Thymus (tissue), 11 donors: ENCODE measurements around the gene RAB19. TPM values are rescaled to one million over a fixed set of nuclear protein-coding genes. Genes with fewer than 3 reads are reported as not detected.
"Not testable (repeated sequence)": the region's sequence is repeated elsewhere in the genome, so short reads cannot be mapped to it uniquely, and the experiment has no call there.

Experiments
- DNase-seq, 9 donors: peaks; one replicate each; pipeline ENCODE4 v3.0.0-alpha.2; 2013; ENCODE audit warnings: low spot score in 9 of 9, low read depth in 6 of 9, missing footprints in 1 of 9
- H3K27ac ChIP-seq, 2 donors: one replicate each; pipeline ENCODE4 v1.5.1; 2013; ENCODE audit warnings: control low read depth in 1 of 2, low read depth in 1 of 2, low read length in 1 of 2, mild to moderate bottlenecking in 1 of 2, moderate library complexity in 1 of 2
- H3K27me3 ChIP-seq, 2 donors: one replicate each; pipeline ENCODE4 v1.5.1; 2013; ENCODE audit warnings: low read length in 1 of 2; ENCODE audit not compliant: control insufficient read depth in 2 of 2, insufficient read depth in 1 of 2
- H3K36me3 ChIP-seq, 2 donors: one replicate each; pipeline ENCODE4 v1.5.1; 2013; ENCODE audit warnings: low read length in 1 of 2, mild to moderate bottlenecking in 1 of 2, moderate library complexity in 1 of 2; ENCODE audit not compliant: control insufficient read depth in 2 of 2, insufficient read depth in 2 of 2
- H3K4me1 ChIP-seq, 2 donors: one replicate each; pipeline ENCODE4 v1.5.1; 2013; ENCODE audit warnings: low read length in 2 of 2; ENCODE audit not compliant: control insufficient read depth in 2 of 2, insufficient read depth in 2 of 2
- H3K4me3 ChIP-seq, 2 donors: one replicate each; pipeline ENCODE4 v1.5.1; 2013; ENCODE audit warnings: low read length in 2 of 2, control low read depth in 1 of 2, mild to moderate bottlenecking in 1 of 2
- H3K9me3 ChIP-seq, 2 donors: one replicate each; pipeline ENCODE4 v1.5.1; 2013; ENCODE audit warnings: low read length in 1 of 2, mild to moderate bottlenecking in 1 of 2; ENCODE audit not compliant: control insufficient read depth in 2 of 2, insufficient read depth in 1 of 2
- WGBS: extraction: QIAGEN DNeasy Blood & Tissue Kit; methylation state at CpG from one replicate; pipeline ENCODE4 v1.1.7; 2013; 5-methylcytosine and 5-hydroxymethylcytosine counted together
- polyA plus RNA-seq: library from polyadenylated mRNA; stranded (reverse); fragments of 200-250 nt; gene quantifications from one replicate; pipeline ENCODE4 v1.2.3, GENCODE V29; 2013
- total RNA-seq: library from RNA; stranded (reverse); fragments of 120-200 nt; gene quantifications from one replicate; pipeline ENCODE4 v1.2.4, GENCODE V29; 2013
- donor health status: healthy.

RAB19 gene
- total and polyA plus RNA-seq, 2 donors = 0.50 to 2.5 TPM

DNA sequence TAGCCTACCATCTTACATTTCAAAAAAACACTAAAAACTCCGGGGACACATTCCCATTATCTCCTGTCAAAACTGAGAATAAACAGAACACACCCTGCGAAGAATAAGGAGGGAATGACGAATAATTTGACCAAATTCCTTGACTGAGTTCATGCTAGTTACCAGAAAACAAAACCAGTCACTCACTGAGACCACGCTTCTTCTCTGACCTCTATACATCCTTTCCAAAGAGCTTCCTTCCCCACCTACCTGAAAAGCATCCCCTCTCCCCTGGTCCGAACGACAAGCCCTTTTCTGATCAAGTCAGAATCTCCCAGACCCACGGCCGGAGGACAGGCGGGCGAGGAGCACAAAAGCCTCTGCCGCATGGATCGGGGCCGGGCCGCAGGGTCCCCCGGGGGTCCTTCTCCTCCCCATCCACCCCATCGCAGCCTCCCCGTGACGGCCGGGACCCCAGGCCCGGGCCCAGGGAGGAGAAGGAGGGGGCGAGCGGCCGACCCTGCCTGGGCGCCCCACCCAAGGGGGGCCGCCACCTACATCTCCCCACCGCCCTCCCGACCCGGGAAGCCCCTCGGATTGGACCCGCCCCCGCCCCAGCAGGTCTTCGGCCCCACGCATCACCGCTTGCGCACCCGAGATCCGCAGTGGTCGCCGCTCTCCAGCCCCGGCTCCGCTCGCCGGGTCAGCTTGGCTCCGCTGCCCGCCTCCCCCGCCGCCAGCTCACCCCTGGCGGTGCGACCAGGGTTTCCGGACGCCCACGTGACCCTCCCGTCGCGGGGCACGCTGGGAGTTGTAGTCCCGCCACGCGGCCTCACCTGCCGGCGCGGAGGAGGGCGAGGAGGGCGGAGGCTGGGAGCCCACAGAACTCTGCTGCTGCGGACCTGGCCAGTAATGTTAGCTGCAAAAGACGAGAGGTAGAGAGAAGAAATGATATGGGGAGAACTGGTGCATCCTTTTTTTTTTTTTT is 5.8 kb upstream of the RAB19 start, which contains the start of gene SLC37A3:
SLC37A3 (minus strand) TSS at position 747 of the 967 bp plus-strand sequence. CDS start 16,004 bp downstream, outside the sequence.
- Histone ChIP-seq H3K4me3 (peak within 1 kb of the TSS; percentile 72 to 93), H3K4me1 (peaks cover 0 to 4% of the 10 kb centered on the region in 2 donors), H3K36me3 (peaks cover 0 to 2% of the 10 kb centered on the region in 2 donors), H3K9me3 (no peaks in the 10 kb centered on the region), H3K27me3 (no peaks in the 10 kb centered on the region), H3K27ac (peak within 1 kb of the TSS; percentile 44 to 83)
- WGBS = under 1% methylated on average over 66 of the region's 66 CpGs
- peak in 6 of 9 donors; percentile 68 to 88 (median 80) for DNase-seq

DNA sequence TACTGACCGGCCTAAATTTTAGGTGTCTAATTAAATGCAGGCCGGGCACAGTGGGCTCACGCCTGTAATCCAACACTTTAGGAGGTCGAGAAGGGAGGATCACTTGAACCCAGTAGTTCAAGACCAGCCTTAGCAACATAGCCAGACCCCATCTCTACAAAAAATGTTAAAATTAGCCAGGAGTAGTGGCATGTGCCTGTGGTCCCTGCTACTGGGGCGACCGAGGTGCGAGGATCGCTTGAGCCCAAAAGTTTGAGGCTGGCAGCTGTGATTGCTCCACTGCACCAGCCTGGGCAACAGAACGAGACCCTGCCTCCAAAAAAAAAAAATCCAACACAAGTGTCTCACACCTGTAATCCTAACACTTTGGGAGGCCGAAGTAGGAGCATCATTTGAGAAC is 5.0 kb upstream of the RAB19 start:
- H3K4me3 ChIP-seq = no peak overlapping the region
- no peak for DNase-seq
- no peak overlapping the region for H3K27ac ChIP-seq
- H3K36me3 ChIP-seq = no peaks in the 10 kb centered on the region
- no peaks in the 10 kb centered on the region for H3K27me3 ChIP-seq
- no peaks in the 10 kb centered on the region for H3K9me3 ChIP-seq
- 86% methylated on average over 10 of the region's 10 CpGs for WGBS
- peaks cover 5 to 7% of the 10 kb centered on the region in 2 donors for H3K4me1 ChIP-seq

DNA sequence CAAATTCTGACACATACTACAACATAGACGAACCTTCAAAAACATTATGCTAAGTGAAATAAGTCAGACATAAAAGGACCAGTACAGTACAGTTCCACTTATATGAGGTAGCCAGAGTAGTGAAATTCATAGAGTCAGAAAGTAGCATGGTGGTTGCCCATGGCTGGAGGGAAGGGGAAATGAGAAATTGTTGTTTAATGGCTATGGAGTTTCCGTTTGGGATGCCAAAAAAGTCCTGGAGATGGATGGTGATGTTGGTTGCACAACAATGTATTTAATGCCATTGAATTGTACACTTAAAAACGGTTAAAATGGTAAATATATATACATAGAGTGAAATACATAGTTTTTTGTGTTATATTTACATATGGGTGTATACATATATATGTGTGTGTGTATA is 3.5 kb upstream of the RAB19 start:
- WGBS = 98% methylated on average over 3 of the region's 3 CpGs
- Histone ChIP-seq H3K4me3 (no peak overlapping the region), H3K27me3 (no peaks in the 10 kb centered on the region), H3K36me3 (no peaks in the 10 kb centered on the region), H3K27ac (no peak overlapping the region), H3K9me3 (no peaks in the 10 kb centered on the region), H3K4me1 (peaks cover 5 to 18% of the 10 kb centered on the region in 2 donors)
- no peak for DNase-seq

DNA sequence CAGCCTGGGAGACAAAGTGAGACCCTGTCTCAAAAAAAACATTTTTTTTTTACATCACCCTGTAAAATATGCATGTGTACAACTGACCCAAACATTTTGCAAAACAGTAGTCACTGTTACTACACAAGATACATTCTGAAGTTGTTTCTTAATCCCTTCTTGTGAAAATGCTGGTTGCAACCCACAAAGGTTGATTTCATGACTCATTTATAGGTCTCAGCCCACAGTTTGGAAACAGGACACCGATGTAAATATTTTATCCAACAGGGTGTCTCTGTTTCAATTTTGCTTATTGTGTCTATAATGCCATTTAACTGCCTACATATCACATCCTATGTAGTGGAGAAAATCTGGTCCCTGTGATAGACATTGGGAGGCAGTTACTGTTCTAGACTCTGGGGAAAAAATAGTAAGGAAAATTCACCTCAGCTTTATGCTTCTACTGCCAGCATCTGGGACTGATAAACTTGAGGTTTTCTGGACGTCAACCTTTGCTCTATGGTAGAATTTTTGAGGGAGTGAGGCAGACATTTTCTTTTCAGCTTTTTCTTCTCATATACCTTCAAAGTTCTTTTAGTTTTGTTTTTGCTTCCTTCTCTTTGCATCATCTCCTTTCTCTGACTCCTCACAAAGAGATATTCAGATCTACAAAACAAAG is 1.6 kb upstream of the RAB19 start:
- DNase-seq = no peak
- Histone ChIP-seq H3K36me3 (no peaks in the 10 kb centered on the region), H3K4me3 (no peak overlapping the region), H3K27me3 (no peaks in the 10 kb centered on the region), H3K27ac (no peak overlapping the region), H3K4me1 (peaks cover 5 to 18% of the 10 kb centered on the region in 2 donors), H3K9me3 (no peaks in the 10 kb centered on the region)
- WGBS = 90% methylated on average over 2 of the region's 2 CpGs

DNA sequence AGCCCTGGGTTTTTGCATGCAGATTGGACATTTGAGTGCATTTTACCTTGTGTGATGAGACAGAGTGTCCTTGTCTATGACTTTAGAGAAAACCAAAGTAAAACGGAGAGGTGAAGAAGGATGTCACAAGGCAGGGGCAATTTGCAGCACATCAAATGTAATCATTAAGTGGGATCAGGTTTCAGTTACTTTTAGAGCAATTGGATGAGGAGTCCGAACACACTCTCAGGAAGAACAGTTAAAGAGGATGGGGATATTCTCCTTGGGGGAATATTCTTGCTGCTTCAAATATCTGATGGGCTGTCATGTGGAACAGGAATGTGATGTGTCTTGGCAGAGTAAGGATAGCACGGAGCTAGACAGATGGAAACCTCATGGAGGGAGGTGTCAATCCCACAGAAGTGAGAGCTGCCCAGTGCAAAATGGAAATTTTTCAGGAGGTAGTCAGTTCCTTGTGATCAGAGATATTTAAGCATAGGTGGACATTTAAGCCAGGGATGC is 757 bp downstream of the RAB19 start:
- Histone ChIP-seq H3K27ac (peak overlapping the region; percentile 83 to 93), H3K4me1 (peaks cover 5 to 13% of the 10 kb centered on the region in 2 donors), H3K36me3 (no peaks in the 10 kb centered on the region), H3K27me3 (no peaks in the 10 kb centered on the region), H3K4me3 (peak overlapping the region; percentile 53 to 66), H3K9me3 (no peaks in the 10 kb centered on the region)
- no peak for DNase-seq
- WGBS = 86% methylated on average over 3 of the region's 3 CpGs

DNA sequence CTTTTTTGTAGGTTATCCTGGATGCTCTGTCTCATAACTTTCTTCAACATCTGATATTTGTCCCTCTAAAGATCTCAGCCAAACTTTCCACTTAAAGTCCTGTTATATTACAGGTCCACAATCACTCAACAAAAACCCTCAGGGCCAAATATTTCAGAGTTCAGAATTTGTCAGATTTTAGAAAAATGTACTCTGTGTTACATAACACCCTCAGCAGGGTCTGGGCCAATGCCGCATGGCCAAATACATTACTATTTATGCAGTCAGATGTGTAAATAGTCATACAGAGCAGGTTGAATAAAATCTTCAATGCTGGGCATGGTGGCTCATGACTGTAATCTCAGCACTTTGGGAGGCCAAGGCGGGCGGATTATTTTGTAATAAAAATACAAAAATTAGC is 11.5 kb downstream of the RAB19 start:
- Histone ChIP-seq H3K9me3 (no peaks in the 10 kb centered on the region), H3K36me3 (no peaks in the 10 kb centered on the region), H3K27me3 (no peaks in the 10 kb centered on the region), H3K27ac (no peak overlapping the region), H3K4me3 (no peak overlapping the region), H3K4me1 (peaks cover 4 to 18% of the 10 kb centered on the region in 2 donors)
- WGBS = 98% methylated on average over 3 of the region's 3 CpGs
- DNase-seq = no peak

DNA sequence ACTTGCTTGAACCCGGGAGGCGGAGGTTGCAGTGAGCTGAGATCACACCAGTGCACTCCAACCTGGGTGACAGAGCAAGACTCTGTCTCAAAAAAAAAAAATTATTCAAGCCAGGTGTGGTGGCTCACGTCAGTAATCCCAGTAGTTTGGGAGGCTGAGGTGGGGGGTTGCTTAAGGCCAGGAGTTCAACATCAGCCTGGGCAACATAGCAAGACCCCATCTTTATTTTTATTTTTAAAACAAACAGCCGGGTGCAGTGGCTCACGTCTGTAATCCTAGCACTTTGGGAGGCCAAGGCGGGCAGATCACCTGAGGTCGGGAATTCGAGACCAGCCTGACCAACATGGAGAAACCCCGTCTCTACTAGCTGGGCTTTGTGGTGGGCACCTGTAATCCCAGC is 12.0 kb downstream of the RAB19 start:
- H3K27me3 ChIP-seq, DNase-seq, H3K36me3 ChIP-seq, H3K9me3 ChIP-seq, H3K4me3 ChIP-seq, H3K27ac ChIP-seq: not testable (repeated sequence)
- peaks cover 4 to 18% of the 10 kb centered on the region in 2 donors for H3K4me1 ChIP-seq
- 99% methylated on average over 9 of the region's 9 CpGs for WGBS

DNA sequence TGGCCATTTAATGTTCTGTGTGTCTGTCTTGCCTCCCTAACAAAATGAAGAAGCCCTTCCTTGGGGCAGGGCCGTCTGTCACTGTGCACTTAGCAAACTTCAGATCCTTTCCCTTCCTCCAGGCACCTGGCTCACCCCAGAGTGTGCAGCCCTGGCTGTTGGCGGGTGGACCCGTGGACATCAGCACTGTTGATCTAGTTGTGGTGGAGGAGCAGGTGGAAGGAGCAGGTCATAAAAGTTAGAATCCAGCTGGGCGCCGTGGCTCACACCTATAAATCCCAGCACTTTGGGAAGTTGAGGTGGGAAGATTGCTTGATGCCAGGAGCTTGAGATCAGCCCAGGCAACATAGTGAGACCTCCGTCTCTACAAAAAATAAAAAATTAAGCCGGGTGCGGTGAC is 12.7 kb downstream of the RAB19 start:
- Histone ChIP-seq H3K27me3 (no peaks in the 10 kb centered on the region), H3K4me3 (no peak overlapping the region), H3K27ac (no peak overlapping the region), H3K36me3 (no peaks in the 10 kb centered on the region), H3K4me1 (peaks cover 4 to 18% of the 10 kb centered on the region in 2 donors), H3K9me3 (no peaks in the 10 kb centered on the region)
- 81% methylated on average over 8 of the region's 8 CpGs for WGBS
- DNase-seq = peak in 1 of 9 donors; percentile 37
